ENCODE measurements around the gene NDUFAF7.

- TF ChIP-seq, protein P1, sequence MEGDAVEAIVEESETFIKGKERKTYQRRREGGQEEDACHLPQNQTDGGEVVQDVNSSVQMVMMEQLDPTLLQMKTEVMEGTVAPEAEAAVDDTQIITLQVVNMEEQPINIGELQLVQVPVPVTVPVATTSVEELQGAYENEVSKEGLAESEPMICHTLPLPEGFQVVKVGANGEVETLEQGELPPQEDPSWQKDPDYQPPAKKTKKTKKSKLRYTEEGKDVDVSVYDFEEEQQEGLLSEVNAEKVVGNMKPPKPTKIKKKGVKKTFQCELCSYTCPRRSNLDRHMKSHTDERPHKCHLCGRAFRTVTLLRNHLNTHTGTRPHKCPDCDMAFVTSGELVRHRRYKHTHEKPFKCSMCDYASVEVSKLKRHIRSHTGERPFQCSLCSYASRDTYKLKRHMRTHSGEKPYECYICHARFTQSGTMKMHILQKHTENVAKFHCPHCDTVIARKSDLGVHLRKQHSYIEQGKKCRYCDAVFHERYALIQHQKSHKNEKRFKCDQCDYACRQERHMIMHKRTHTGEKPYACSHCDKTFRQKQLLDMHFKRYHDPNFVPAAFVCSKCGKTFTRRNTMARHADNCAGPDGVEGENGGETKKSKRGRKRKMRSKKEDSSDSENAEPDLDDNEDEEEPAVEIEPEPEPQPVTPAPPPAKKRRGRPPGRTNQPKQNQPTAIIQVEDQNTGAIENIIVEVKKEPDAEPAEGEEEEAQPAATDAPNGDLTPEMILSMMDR (IDR thresholded peaks at IDR 0.05; ENCODE audit: insufficient read depth, low read depth, low read length) = no peak
- TF ChIP-seq EZH2 (IDR thresholded peaks at IDR 0.05; ENCODE audit: insufficient read depth, low read length) = no peak
Measured at GRCh38 chr2:37283207-37283606, 51.7 kb downstream of the NDUFAF7 start.

All from astrocyte (in vitro differentiated cells and primary cell).